Caco-2 (cell line): ENCODE results near the gene MRPS6. TPM values are rescaled to one million over a fixed set of nuclear protein-coding genes. Genes with fewer than 3 reads are reported as not detected.
A peak's percentile ranks its signal among the peaks of the same experiment; 100 is the strongest.

Experiments
- BruUV-seq: library from RNA; stranded (reverse); fragments of 400-500 nt; replicated peaks from 2 replicates; lab custom pipeline; 2021; lab: Mats Ljungman, UMichigan
- CTCF ChIA-PET: fragments of 300-600 bp; sonication (Branson Sonifier 250); formaldehyde crosslinking; loops from one replicate; lab custom pipeline; 2022; ENCODE audit warnings: antibody characterized with exemption; lab: Charles Lee
- POLR2A ChIA-PET: fragments of 300-600 bp; sonication (Branson Sonifier 250); formaldehyde crosslinking; loops from one replicate; lab custom pipeline; 2022; ENCODE audit warnings: antibody characterized with exemption; lab: Charles Lee
- DNase-seq, 2 experiments: peaks; one replicate each; pipeline versions ENCODE4 v3.0.0 to v3.0.0-alpha.2; 2020 to 2022
- H3K27me3 ChIP-seq: replicated peaks from 2 replicates; pipeline ENCODE4 v1.6.0; 2011; ENCODE audit warnings: low read length; ENCODE audit not compliant: control insufficient read depth, insufficient read depth
- H3K36me3 ChIP-seq: 2 replicates; pipeline ENCODE4 v1.5.1; 2011; ENCODE audit warnings: low read length; ENCODE audit not compliant: control insufficient read depth, insufficient read depth
- H3K4me1 ChIP-seq: fragments of 250-450 bp; sonication (Bioruptor Pico); 2 replicates; pipeline ENCODE4 v1.5.1; 2020; ENCODE audit warnings: mild to moderate bottlenecking
- H3K4me3 ChIP-seq: 2 replicates; pipeline ENCODE4 v1.5.1; 2011; ENCODE audit warnings: low read depth, mild to moderate bottlenecking, control low read depth, low read length
- H3K9me3 ChIP-seq: fragments of 250-450 bp; sonication (Bioruptor Pico); 2 replicates; pipeline ENCODE4 v1.5.1; 2020; ENCODE audit warnings: mild to moderate bottlenecking, moderate library complexity
- H3K27ac Mint-ChIP-seq: one replicate; pipeline ENCODE4 v1.8.0; 2022; ENCODE audit warnings: mixed read lengths; ENCODE audit not compliant: unreplicated experiment
- H3K27me3 Mint-ChIP-seq: one replicate; pipeline ENCODE4 v1.8.0; 2022; ENCODE audit warnings: mixed read lengths; ENCODE audit not compliant: insufficient read depth, unreplicated experiment
- H3K36me3 Mint-ChIP-seq: one replicate; pipeline ENCODE4 v1.8.0; 2022; ENCODE audit warnings: mild to moderate bottlenecking, mixed read lengths; ENCODE audit not compliant: insufficient read depth, unreplicated experiment
- H3K4me1 Mint-ChIP-seq: one replicate; pipeline ENCODE4 v1.8.0; 2022; ENCODE audit warnings: low read depth, mixed read lengths; ENCODE audit not compliant: unreplicated experiment
- H3K4me3 Mint-ChIP-seq: one replicate; pipeline ENCODE4 v1.8.0; 2022; ENCODE audit warnings: mild to moderate bottlenecking, moderate library complexity, mixed read lengths; ENCODE audit not compliant: unreplicated experiment
- H3K9me3 Mint-ChIP-seq: one replicate; pipeline ENCODE4 v1.8.0; 2022; ENCODE audit warnings: mixed read lengths; ENCODE audit not compliant: unreplicated experiment
- intact Hi-C: fragments of 100-400 bp; cut with micrococcal nuclease; formaldehyde crosslinking; loops from one replicate; pipeline ENCODE4 v1.10.0; 2022; ENCODE audit not compliant: unreplicated experiment
- total RNA-seq: library from RNA; stranded (reverse); gene quantifications from 2 replicates; pipeline ENCODE4 v1.2.3, GENCODE V29; 2022
- TF ChIP-seq, protein P1 (sequence below), 2 experiments: fragments of 200-600 bp in 1 of 2; IDR thresholded peaks; 1 replicate in 1 of 2; 2 replicates in 1 of 2; pipeline versions ENCODE4 v1.5.1 to v1.8.0; 2011 to 2022; ENCODE audit warnings: antibody characterized with exemption in 1 of 2, control low read depth in 1 of 2, inconsistent platforms in 1 of 2, low read depth in 1 of 2, low read length in 1 of 2, mild to moderate bottlenecking in 1 of 2, moderate library complexity in 1 of 2; ENCODE audit not compliant: insufficient read depth in 1 of 2, severe bottlenecking in 1 of 2, unreplicated experiment in 1 of 2

MRPS6 gene
- total RNA-seq, 1 experiment from 2014 or later = 104 TPM

DNA sequence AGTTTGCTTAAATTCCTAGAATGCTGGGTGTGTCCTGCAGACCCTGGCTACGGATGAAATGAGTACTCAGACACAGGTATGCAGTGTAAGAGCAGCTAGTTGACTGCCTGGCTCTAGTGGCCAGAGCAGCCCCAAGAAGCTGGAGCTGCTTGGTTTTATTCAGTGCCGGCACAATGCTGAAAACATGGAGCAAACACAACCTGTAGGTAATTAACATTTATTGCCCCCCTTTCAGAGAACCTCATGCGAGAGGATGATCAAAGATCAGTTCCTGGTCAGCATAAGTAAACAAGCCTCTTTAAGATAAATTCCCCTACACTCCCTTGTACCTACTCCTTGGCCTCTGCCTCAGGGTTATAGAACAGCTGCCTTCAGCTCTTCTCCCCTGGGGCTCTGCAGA is 43.2 kb downstream of the MRPS6 start:
- BruUV-seq = no TSS peak
- peak; percentile 42 to 83 for DNase-seq
- POLR2A ChIA-PET = no interaction called here
- no peaks in the 10 kb centered on the region for H3K27me3 Mint-ChIP-seq
- no peak overlapping the region for H3K4me3 Mint-ChIP-seq
- no peaks in the 10 kb centered on the region for H3K36me3 ChIP-seq
- H3K4me1 Mint-ChIP-seq = peaks cover 20% of the 10 kb centered on the region
- H3K9me3 Mint-ChIP-seq = peaks cover 10% of the 10 kb centered on the region
- TF ChIP-seq, protein P1, sequence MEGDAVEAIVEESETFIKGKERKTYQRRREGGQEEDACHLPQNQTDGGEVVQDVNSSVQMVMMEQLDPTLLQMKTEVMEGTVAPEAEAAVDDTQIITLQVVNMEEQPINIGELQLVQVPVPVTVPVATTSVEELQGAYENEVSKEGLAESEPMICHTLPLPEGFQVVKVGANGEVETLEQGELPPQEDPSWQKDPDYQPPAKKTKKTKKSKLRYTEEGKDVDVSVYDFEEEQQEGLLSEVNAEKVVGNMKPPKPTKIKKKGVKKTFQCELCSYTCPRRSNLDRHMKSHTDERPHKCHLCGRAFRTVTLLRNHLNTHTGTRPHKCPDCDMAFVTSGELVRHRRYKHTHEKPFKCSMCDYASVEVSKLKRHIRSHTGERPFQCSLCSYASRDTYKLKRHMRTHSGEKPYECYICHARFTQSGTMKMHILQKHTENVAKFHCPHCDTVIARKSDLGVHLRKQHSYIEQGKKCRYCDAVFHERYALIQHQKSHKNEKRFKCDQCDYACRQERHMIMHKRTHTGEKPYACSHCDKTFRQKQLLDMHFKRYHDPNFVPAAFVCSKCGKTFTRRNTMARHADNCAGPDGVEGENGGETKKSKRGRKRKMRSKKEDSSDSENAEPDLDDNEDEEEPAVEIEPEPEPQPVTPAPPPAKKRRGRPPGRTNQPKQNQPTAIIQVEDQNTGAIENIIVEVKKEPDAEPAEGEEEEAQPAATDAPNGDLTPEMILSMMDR (IDR thresholded peaks at IDR 0.05; ENCODE audit: insufficient read depth in 1 of 2, low read depth in 1 of 2, low read length in 1 of 2, severe bottlenecking in 1 of 2, unreplicated experiment in 1 of 2) = no peak
- H3K36me3 Mint-ChIP-seq = peaks cover 46% of the 10 kb centered on the region
- H3K9me3 ChIP-seq = no peaks in the 10 kb centered on the region
- intact Hi-C loops = no loop called here
- no peaks in the 10 kb centered on the region for H3K27me3 ChIP-seq
- H3K4me3 ChIP-seq = no peak overlapping the region
- CTCF ChIA-PET = interaction anchor here (0.6 to 0.9 kb wide), 3 partner anchors 41 to 284 kb away, joined by 3 to 4 read pairs (median 4); no protein-coding TSS in a partner anchor
- H3K27ac Mint-ChIP-seq = peak overlapping the region; percentile 71
- H3K4me1 ChIP-seq = peaks cover 47% of the 10 kb centered on the region

DNA sequence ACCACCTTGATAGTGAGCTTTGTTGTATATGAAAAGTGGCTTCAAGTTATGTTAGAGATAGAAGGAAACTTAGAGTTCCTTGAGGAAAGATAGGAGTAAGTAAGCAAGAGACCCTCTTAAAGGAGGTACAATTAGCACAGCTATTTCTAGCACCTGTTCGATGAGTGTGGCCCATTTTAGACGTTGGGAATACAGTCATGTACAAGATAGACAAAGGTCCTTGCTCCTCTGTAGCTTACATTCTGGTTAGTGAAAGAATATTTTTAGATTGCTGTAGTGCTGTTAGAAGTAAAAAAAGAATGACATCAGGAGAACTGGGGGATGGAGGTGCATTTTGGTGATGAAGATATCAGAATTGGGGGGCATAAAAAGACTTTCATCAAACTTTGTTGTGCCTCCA is 47.5 kb downstream of the MRPS6 start:
- Mint-ChIP-seq H3K4me1 (peaks cover 11% of the 10 kb centered on the region), H3K27me3 (no peaks in the 10 kb centered on the region), H3K4me3 (no peak overlapping the region), H3K36me3 (peaks cover 49% of the 10 kb centered on the region), H3K9me3 (peaks cover 16% of the 10 kb centered on the region), H3K27ac (no peak overlapping the region)
- BruUV-seq = no TSS peak
- H3K36me3 ChIP-seq = no peaks in the 10 kb centered on the region
- no peak for DNase-seq
- CTCF ChIA-PET = no interaction called here
- intact Hi-C loops = no loop called here
- POLR2A ChIA-PET = no interaction called here
- no peaks in the 10 kb centered on the region for H3K9me3 ChIP-seq
- TF ChIP-seq, protein P1 (IDR thresholded peaks at IDR 0.05; ENCODE audit: insufficient read depth in 1 of 2, low read depth in 1 of 2, low read length in 1 of 2, severe bottlenecking in 1 of 2, unreplicated experiment in 1 of 2) = no peak
- no peaks in the 10 kb centered on the region for H3K27me3 ChIP-seq
- H3K4me3 ChIP-seq = no peak overlapping the region
- H3K4me1 ChIP-seq = peaks cover 17% of the 10 kb centered on the region

DNA sequence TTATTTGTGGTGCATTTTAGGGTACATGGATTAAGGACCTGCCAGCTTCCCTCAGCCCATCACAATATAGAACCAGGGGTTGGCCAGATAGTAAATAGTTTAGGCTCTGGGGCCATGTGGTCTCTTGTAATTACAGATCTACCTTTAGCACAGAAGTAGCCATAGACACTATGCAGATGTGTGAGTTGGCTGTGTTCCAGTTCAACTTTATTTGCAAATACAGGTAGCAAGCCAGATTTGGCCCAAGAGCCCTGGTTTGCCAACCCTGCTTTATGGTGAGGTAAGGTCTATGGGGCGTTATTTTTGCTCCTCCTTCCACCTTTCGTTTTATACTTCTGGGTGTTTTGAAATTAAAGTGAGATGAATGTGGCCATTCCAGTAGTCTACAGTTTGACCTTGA is 48.7 kb downstream of the MRPS6 start:
- H3K4me1 ChIP-seq = peaks cover 6% of the 10 kb centered on the region
- POLR2A ChIA-PET = no interaction called here
- DNase-seq = no peak
- Mint-ChIP-seq H3K27me3 (no peaks in the 10 kb centered on the region), H3K27ac (no peak overlapping the region), H3K4me3 (no peak overlapping the region), H3K9me3 (peaks cover 13% of the 10 kb centered on the region), H3K36me3 (peaks cover 46% of the 10 kb centered on the region), H3K4me1 (peaks cover 4% of the 10 kb centered on the region)
- TF ChIP-seq, protein P1 (IDR thresholded peaks at IDR 0.05; ENCODE audit: insufficient read depth in 1 of 2, low read depth in 1 of 2, low read length in 1 of 2, severe bottlenecking in 1 of 2, unreplicated experiment in 1 of 2) = no peak
- H3K27me3 ChIP-seq = no peaks in the 10 kb centered on the region
- no peak overlapping the region for H3K4me3 ChIP-seq
- intact Hi-C loops = no loop called here
- no peaks in the 10 kb centered on the region for H3K9me3 ChIP-seq
- no peaks in the 10 kb centered on the region for H3K36me3 ChIP-seq
- CTCF ChIA-PET = no interaction called here
- BruUV-seq = no TSS peak
